Thymus (tissue), 11 donors: ENCODE data around the gene MPRIP. TPM values are rescaled to one million over a fixed set of nuclear protein-coding genes. Genes with fewer than 3 reads are reported as not detected.
"Not testable (repeated sequence)": the region's sequence is repeated elsewhere in the genome, so short reads cannot be mapped to it uniquely, and the experiment has no call there.

Experiments
- DNase-seq, 9 donors: peaks; one replicate each; pipeline ENCODE4 v3.0.0-alpha.2; 2013; ENCODE audit warnings: low spot score in 9 of 9, low read depth in 6 of 9, missing footprints in 1 of 9
- H3K27ac ChIP-seq, 2 donors: one replicate each; pipeline ENCODE4 v1.5.1; 2013; ENCODE audit warnings: control low read depth in 1 of 2, low read depth in 1 of 2, low read length in 1 of 2, mild to moderate bottlenecking in 1 of 2, moderate library complexity in 1 of 2
- H3K27me3 ChIP-seq, 2 donors: one replicate each; pipeline ENCODE4 v1.5.1; 2013; ENCODE audit warnings: low read length in 1 of 2; ENCODE audit not compliant: control insufficient read depth in 2 of 2, insufficient read depth in 1 of 2
- H3K36me3 ChIP-seq, 2 donors: one replicate each; pipeline ENCODE4 v1.5.1; 2013; ENCODE audit warnings: low read length in 1 of 2, mild to moderate bottlenecking in 1 of 2, moderate library complexity in 1 of 2; ENCODE audit not compliant: control insufficient read depth in 2 of 2, insufficient read depth in 2 of 2
- H3K4me1 ChIP-seq, 2 donors: one replicate each; pipeline ENCODE4 v1.5.1; 2013; ENCODE audit warnings: low read length in 2 of 2; ENCODE audit not compliant: control insufficient read depth in 2 of 2, insufficient read depth in 2 of 2
- H3K4me3 ChIP-seq, 2 donors: one replicate each; pipeline ENCODE4 v1.5.1; 2013; ENCODE audit warnings: low read length in 2 of 2, control low read depth in 1 of 2, mild to moderate bottlenecking in 1 of 2
- H3K9me3 ChIP-seq, 2 donors: one replicate each; pipeline ENCODE4 v1.5.1; 2013; ENCODE audit warnings: low read length in 1 of 2, mild to moderate bottlenecking in 1 of 2; ENCODE audit not compliant: control insufficient read depth in 2 of 2, insufficient read depth in 1 of 2
- WGBS: extraction: QIAGEN DNeasy Blood & Tissue Kit; methylation state at CpG from one replicate; pipeline ENCODE4 v1.1.7; 2013; 5-methylcytosine and 5-hydroxymethylcytosine counted together
- polyA plus RNA-seq: library from polyadenylated mRNA; stranded (reverse); fragments of 200-250 nt; gene quantifications from one replicate; pipeline ENCODE4 v1.2.3, GENCODE V29; 2013
- total RNA-seq: library from RNA; stranded (reverse); fragments of 120-200 nt; gene quantifications from one replicate; pipeline ENCODE4 v1.2.4, GENCODE V29; 2013
- donor health status: healthy.

MPRIP gene
- total and polyA plus RNA-seq, 2 donors: 99.8 to 137 TPM

GRCh38 chr17:17010545-17011034 is 31.7 kb upstream of the MPRIP start:
- 89% methylated on average over 5 of the region's 12 CpGs for WGBS
- not testable (repeated sequence) for H3K27ac ChIP-seq, H3K4me1 ChIP-seq, H3K36me3 ChIP-seq, DNase-seq, H3K4me3 ChIP-seq, H3K9me3 ChIP-seq, H3K27me3 ChIP-seq

DNA sequence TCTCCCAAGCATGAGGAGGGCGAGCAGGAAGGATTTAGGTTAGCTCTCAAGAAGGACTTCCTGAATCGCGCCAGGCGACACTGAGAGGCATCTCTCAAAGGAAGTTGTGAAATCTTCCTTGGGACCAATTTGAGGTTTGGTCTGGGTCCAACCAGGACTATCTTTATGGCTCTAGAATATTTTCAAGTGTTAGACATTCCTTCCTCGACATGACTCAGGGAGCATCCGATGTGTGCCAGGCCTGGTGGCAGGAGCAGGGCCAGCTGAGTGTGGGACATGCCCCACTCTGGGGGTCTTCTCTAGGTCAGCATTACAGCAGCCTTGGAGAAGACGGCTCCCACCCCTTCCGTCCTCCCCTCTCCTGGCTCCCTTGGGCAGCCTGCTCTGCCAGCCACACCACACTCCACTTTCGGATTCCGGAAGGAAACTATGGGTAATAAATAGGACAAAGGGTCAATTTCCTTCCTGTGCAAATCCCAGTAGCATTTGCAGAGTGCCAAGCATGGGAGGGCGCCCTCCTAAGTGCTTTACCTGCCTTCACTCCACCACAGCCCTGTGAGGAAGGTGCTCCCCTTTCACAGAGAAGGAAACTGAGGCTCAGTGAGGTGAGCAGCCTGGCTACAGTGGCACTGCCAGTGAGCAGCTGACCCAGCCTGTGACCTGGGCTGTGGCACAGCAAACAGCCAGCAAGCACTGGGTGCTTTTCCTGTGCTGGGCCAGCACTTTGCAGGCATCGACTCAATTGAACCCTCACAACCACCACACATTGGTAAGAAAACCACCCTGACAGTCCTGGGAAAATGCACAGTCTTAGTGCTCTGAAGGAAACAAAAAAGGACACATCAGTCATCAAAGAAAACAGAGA is 31.0 kb upstream of the MPRIP start:
- H3K27me3 ChIP-seq, H3K4me1 ChIP-seq, DNase-seq, H3K4me3 ChIP-seq, H3K36me3 ChIP-seq, H3K27ac ChIP-seq, H3K9me3 ChIP-seq: not testable (repeated sequence)
- WGBS: 48% methylated on average over 6 of the region's 12 CpGs

DNA sequence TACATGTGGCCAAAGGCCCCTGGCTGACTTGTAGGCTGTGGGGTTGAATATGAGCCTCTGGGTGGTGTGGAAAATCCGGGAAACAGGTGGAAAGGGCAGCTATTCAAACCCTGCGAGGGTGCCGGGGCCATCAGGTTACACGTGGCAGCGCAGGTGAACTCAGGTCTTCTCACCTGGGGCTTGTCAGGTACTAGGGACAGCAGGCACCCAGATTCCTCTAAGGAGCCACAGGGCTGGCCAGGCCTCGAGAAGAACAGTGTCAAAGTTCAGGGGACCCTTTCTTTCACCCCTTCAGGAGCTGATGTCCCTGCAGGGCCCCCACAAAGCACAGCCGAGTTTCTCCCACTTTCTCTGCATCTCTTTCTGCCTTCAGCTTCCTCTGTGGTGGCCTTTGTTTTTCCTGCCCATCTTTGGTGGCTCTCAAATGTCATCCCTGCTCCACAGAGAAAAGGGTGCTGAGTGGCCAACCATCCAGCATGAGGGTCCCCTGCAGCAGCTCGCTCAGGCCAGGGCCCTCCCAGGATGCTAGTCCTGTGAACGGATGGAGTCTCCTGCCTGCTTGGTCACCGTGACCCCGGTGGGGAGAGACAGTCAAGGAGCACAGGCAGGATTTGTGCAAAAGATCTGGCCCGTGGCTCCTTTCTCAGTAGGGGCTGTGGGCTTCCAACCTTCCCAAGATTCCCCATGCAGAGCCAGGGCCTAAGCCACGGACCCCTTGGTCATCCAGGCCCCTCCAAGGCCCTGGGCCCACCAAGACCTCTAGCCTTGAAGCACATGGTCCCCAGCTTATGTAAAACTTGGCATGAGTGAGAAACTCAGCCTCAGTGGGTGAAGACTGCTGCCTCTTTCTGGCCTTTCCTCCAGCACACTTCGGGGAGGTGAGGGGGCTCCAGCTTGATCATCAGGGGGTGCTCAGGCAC is 28.2 kb upstream of the MPRIP start:
- H3K4me1 ChIP-seq: peaks cover 0 to 14% of the 10 kb centered on the region in 2 donors
- H3K27ac ChIP-seq, H3K4me3 ChIP-seq, H3K36me3 ChIP-seq, H3K9me3 ChIP-seq, H3K27me3 ChIP-seq, DNase-seq: not testable (repeated sequence)
- whole genome bisulfite sequencing: 90% methylated on average over 14 of the region's 14 CpGs

DNA sequence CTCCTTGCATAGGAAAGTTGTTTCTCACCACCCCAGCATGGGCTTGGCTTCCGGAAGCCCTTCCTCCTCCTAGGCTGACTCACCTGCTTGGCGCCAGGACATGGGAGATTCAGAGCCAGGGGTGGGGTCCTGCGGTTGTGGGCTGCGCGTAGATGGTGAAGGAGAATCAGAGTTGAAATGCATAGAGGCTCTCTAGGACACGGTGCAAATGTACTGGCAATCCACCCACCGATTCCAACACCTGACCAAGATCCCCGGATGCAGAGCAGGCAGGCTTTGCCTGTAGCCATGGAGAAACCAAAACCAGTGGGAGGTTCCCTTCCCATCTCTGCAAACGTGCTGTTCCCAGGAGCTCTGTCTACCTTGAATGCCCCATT is 27.5 kb upstream of the MPRIP start:
- not testable (repeated sequence) for H3K4me3 ChIP-seq, H3K27ac ChIP-seq, H3K36me3 ChIP-seq, H3K9me3 ChIP-seq, H3K27me3 ChIP-seq, DNase-seq
- WGBS: 92% methylated on average over 9 of the region's 9 CpGs
- peaks cover 0 to 15% of the 10 kb centered on the region in 2 donors for H3K4me1 ChIP-seq

DNA sequence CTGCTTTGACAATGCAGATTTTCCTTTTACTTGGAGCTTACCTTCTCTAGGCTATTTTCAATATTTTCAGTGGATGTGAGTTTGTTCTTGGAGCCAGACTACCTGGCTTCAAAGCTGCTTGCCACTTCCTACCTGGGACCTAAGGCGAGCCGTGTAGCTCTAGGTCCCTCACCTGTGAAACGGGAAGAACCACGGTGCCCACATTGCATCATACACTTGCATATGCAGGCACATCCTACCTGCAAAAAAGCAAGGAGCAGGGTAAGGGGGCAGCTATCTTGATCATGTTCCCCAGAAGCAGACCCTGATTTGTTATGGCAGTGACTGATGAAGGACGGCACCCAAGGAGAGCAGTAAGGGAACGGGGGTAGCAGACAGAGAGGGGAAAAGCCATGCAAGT is 27.0 kb upstream of the MPRIP start:
- no peak for DNase-seq
- 95% methylated on average over 6 of the region's 6 CpGs for WGBS
- Histone ChIP-seq H3K4me3 (no peak overlapping the region), H3K36me3 (no peaks in the 10 kb centered on the region), H3K27me3 (no peaks in the 10 kb centered on the region), H3K27ac (no peak overlapping the region), H3K4me1 (peaks cover 0 to 15% of the 10 kb centered on the region in 2 donors), H3K9me3 (no peaks in the 10 kb centered on the region)

DNA sequence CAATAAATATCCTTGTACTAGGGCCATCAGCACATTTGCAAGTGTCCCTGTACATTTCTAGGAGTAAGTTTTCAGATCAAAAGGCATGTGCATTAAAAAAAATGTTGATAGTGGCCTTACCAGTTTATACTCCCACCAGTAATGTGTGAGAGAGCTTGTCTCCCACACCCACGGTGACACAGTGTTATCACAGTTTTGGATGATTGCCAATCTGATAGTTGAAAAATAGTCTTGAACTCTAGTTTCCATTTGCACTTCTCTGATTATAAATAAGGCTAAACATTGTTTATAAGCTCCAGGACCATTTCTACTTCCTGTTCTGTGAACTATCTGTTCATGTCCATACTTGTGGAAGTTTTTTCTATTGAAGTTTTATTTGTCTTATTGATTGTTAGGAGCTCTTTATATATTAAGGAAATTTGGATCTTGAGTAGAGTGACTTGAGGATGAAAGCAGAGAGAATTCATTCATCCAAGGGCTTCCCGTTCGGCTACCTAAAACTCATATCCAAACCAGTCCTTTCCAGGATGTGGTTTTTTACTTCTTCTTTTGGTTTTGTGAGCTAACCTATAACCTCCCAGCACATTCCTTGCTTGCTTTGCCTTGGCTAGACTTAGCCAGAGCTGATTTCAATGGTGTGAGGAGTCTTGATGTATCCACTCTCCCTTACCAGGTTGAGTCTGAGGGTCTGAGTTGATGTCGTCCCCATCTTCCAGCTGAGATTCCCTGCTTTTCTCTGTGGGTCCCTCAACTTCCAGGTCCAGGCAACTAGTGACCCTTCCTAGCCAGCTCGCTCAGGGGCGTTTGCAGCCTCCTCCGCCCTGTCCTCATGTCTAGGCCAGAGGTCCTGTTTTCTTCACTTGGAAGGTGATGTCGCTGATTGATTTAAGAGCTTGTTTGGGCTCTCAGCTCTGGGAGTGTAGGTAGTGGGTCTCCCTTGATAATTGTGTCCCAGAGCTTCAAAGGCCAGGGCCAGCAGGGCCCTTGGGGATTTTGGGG is 25.8 kb upstream of the MPRIP start:
- H3K4me1 ChIP-seq: peaks cover 0 to 15% of the 10 kb centered on the region in 2 donors
- H3K4me3 ChIP-seq, H3K27ac ChIP-seq, H3K36me3 ChIP-seq, DNase-seq, H3K27me3 ChIP-seq, H3K9me3 ChIP-seq: not testable (repeated sequence)
- WGBS: 76% methylated on average over 8 of the region's 8 CpGs

DNA sequence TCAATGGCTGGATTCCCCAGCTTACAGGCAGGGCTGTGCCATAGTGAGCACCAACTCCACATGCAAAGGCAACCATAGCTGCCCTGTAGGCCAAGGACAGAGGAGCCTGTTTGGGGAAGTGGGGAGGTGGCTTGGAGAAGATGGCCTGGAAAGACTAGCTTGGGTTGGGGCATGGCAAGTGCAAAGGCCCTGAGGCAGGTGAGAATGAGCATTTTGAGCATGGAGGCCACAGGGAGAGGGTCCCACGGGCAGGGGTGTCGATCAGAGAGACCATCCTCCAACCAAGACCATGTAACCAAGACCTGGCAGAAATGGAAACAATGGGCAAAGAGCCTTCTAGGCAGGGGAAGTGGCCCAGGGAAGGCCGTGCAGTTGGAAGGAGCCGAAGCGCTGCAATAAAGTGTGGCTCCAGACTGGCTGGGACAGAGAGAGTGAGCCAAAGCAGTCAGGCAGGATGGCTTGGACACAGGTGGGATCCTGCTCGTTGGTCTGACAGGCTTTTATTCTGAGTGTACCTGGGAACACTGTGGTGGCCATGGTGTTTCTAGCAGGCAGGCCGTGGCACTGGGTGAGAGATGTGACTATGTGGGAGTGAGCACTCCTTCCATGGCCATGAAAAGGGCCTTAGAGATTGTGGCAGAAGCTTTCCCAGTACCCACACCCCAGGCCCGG is 24.8 kb upstream of the MPRIP start:
- Histone ChIP-seq H3K4me3 (no peak overlapping the region), H3K36me3 (no peaks in the 10 kb centered on the region), H3K27me3 (no peaks in the 10 kb centered on the region), H3K4me1 (peaks cover 0 to 15% of the 10 kb centered on the region in 2 donors), H3K27ac (no peak overlapping the region), H3K9me3 (no peaks in the 10 kb centered on the region)
- 96% methylated on average over 8 of the region's 8 CpGs for WGBS
- DNase-seq: no peak

- Histone ChIP-seq H3K9me3 (no peaks in the 10 kb centered on the region), H3K4me1 (peaks cover 0 to 15% of the 10 kb centered on the region in 2 donors), H3K27ac (no peak overlapping the region), H3K4me3 (no peak overlapping the region), H3K36me3 (no peaks in the 10 kb centered on the region), H3K27me3 (no peaks in the 10 kb centered on the region)
- DNase-seq: peak in 1 of 9 donors; percentile 34
- 46% methylated on average over 11 of the region's 11 CpGs for WGBS
These were observed 24.2 kb upstream of the MPRIP start for GRCh38 chr17:17018021-17018441.
